Stimulated activated CD8-positive, alpha-beta memory T cell treated with anti-CD3 and anti-CD28 coated beads, Interleukin-7, amount 100 ng/mL, for 24 hours (primary cell): ENCODE measurements around the gene HMGXB3.

Experiments
- DNase-seq: peaks from one replicate; pipeline ENCODE4 v3.0.0-alpha.2; 2020; ENCODE audit warnings: low read depth

The HMGXB3 gene, protein sequence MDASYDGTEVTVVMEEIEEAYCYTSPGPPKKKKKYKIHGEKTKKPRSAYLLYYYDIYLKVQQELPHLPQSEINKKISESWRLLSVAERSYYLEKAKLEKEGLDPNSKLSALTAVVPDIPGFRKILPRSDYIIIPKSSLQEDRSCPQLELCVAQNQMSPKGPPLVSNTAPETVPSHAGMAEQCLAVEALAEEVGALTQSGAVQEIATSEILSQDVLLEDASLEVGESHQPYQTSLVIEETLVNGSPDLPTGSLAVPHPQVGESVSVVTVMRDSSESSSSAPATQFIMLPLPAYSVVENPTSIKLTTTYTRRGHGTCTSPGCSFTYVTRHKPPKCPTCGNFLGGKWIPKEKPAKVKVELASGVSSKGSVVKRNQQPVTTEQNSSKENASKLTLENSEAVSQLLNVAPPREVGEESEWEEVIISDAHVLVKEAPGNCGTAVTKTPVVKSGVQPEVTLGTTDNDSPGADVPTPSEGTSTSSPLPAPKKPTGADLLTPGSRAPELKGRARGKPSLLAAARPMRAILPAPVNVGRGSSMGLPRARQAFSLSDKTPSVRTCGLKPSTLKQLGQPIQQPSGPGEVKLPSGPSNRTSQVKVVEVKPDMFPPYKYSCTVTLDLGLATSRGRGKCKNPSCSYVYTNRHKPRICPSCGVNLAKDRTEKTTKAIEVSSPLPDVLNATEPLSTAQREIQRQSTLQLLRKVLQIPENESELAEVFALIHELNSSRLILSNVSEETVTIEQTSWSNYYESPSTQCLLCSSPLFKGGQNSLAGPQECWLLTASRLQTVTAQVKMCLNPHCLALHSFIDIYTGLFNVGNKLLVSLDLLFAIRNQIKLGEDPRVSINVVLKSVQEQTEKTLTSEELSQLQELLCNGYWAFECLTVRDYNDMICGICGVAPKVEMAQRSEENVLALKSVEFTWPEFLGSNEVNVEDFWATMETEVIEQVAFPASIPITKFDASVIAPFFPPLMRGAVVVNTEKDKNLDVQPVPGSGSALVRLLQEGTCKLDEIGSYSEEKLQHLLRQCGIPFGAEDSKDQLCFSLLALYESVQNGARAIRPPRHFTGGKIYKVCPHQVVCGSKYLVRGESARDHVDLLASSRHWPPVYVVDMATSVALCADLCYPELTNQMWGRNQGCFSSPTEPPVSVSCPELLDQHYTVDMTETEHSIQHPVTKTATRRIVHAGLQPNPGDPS (N-terminal part only)

DNA sequence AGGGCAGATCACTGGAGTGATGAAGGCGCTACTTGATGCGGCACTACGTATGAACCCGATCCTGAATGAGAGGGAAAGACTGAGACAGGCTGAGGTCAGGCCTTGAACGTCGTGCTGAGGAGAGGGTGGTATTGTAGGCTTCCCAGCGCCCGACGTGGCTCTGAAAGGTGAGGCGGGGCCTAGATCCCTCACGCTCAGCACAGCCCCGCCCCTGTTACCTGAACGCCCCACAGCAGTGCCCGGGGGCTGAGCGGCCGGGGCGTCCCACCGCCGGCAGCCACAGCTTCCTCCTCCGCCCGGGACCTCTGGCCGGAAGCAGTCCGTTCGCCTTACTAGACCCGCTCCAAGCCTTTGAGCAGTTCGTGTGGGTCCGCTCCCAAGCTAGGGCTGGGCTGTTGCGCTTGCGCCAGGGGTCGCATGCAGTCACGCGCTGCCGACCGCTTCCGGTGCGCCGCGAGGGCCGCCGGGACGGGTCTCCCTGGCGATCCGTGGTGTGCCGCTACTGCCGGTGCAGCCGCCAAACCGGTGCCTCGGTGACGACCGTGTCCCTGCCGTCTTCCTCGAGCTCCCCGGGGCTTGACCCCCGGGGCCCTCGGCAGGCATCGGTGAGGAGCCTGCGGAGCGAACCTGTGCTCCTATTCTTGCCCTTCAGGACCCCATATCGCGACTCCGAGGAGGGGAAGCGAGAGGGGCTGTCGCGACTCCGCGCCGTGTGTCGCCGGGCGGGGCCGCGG lies at the start of gene HMGXB3, which contains the start of gene TIGD6:
HMGXB3 (plus strand) TSS at position 484 of the 734 bp plus-strand sequence. CDS start 4,114 bp downstream, outside the sequence.
TIGD6 (minus strand) TSS at position 399 of the 734 bp plus-strand sequence. CDS start 4,306 bp downstream, outside the sequence.
- peak; percentile 78 for DNase-seq

DNA sequence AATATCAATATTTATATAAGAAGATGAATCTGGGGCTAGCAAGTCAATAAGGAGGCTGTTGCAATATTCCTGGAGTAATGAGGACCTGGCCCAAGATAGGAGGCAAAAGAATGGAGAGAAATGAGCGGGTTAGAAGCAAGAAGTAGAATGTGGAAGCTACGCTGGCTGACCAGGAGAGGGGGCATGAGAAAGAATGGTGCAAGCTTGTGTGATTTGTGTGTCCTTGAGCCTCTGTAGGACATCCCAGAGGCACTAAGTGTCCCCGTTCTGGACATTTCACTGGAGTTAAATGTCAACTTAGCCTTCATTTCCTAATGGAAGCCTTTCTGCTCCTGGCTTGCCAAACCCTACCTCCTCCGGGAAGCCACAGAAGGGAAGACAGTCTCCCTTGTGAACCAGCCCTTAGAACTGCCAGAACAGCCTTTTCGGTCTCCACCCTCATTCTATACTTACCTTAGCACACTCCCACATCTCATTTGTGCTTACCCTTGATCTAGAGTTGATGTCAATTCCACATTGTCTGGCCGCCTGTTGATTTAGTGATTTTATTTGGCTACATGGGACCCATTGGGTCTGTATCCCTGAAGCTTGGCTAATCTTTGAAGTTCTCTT lies 49.3 kb upstream of the HMGXB3 start:
- no peak for DNase-seq

DNA sequence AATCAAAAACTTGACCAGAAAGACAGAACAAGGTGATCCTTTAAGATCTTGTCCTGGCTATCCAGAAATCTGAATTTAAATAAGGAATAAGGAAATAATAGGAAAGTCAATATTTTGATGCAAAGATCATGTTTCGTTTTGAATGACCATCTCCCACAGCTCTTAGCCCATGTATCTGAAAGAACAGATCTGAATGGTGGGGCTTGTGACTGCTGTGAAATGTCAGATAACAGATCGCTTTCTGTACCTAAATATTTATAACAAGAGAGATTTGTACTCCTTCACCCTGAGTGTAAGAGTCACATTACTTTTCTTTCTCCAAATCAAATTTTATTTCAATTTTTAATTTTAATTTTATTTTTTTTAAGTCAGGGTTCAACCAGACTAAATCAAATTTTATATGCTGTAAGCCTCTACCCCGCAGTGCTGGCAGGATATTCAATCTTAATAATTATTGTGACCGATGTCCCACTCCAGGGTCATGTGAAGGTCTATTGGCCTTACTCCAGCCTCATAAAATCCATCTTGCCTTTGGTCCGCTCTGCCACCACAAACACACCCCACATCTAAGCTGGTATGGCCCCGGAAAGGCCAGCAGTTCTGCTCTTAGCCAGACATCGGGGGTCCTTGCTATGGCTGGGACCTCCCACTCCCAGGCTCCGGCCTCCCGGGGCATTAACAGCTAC lies 47.0 kb upstream of the HMGXB3 start:
- DNase-seq: no peak

DNA sequence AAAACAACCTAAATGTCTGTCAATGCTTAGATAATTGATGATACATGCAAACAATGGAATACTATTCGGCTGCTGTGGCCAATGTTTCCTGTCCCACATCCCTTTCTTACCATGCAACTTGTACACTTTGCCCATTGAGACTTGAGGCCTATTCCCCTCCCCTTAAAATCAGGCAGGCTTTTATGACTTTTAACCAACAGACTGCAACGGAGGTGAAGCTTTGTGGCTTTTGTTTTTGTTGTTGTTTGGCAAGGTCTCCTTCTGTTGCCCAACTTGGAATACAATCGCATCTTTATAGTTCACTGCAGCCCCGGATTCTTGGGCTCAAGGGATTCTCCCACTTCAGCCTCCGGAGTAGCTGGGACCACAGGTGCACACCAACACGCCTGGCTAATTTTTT lies 45.7 kb upstream of the HMGXB3 start:
- DNase-seq: no peak

DNA sequence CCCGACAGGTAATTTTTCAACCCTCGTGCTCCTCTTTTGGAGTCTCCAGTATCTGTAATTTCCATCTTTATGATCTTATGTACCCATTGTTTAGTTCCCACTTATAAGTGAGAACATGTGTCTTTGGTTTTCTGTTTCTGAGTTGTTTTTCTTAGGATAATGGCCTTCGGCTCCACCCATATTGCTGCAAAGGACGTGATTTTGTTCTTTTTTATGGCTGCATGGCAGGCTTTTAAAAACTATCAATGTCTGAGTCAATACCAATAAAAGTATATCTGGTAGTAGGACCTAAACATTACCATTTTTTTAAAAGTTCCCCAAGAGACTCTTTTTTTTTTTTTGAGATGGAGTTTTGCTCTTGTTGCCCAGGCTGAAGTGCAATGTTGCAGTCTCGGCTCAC lies 43.9 kb upstream of the HMGXB3 start:
- DNase-seq: no peak

DNA sequence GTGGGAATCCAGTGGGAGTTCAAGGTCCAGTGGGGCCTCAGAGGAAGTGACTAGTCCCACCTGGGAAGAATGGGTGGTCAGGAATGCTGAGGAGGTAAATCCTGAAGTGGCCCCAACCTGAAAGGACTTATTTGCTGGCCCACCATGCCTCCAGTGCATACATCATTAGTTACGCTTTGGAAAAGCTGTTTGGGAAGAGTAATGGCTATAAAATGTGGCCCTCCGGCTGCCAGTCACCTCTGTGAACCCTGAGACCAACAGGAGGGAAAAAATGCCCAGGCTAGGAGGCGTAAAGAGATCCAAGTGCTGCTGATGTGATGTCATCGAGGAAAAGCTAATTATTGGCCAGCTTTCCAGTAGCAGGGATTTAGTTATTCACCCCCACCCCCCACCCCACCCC lies 42.7 kb upstream of the HMGXB3 start:
- no peak for DNase-seq

DNA sequence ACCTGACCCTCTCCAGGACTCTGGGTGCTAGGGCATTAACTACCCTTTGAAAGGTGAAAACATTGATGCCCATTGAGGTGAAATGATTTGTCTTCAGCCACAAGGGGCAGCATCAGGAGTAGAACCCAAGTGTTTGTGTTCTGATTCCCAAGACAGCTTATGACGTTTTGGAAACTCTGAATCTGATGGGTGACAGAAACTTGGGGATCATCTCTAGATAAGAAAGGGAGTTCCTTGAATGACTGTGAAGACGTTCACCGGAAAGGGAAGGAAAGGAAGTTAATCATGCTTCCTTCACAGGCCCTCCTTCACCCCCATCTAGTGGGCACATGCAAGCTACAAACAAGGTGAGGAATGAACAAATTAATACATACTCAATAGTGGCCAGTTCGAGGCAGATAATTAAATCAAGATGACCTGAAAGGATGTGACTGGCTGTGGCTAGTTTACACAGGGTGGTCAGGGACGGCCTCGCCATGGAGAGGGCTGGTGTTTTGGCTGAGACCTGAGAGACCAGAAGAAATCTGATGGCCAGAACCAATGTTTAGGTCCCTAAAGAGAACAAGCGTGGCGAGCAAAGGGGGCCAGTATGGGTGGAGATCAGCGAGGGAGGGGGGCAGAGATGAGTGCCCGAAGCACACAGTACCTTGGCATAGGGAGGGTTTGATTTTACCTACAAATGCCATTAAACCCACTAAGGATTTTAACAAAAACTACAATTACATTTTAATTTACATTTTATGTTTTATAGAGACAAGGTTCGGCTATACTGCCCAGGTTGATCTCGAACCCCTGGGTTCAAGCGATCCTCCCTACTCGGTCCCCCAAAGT lies 40.9 kb upstream of the HMGXB3 start:
- DNase-seq: no peak

DNA sequence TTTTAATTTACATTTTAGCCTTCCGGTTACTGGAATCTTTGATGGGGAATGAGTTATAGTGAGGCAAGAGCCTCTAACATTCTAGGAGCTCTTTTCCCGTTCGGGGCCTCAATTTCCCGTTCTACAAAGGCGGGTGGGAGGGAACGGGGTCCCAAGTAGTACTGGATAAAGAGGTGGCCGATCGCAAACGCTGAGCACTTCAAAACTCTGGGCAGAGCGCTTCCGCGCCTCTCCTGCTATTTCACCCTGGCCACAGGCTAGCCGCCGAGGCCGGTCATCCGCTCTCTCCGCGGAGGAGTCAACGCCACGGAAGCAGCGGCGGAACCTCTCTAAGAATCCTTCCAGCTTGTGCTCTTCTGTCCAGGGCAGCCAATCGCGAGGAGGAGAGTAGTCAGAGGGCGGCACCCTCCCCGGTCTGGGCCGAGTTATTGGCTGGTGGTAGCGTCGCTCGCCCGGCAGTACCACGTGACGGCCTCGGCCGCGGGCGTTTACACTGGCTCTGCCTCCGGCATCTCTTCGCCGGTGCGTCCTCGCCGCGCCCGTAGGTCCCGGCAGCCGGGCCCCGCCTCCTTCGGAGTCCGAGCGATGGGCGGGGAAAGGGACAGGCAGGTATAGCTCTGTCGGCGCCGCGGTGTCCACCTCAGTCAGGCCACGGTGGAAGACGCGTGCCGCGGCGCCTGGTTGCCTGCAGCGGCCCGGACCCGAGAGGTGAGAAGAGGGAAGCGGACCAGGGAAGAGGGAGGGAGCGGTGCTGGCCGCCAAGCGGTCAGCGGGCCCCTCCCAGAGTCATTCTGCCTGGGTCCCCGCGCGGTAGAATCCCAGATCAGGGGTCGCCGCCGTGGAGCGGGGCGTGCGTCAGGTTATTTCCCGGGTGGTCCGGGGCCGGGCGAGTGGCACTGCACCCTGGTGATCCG lies 40.0 kb upstream of the HMGXB3 start, which contains the start of gene SLC26A2:
SLC26A2 (plus strand) TSS at position 487 of the 914 bp plus-strand sequence. CDS start 16,895 bp downstream, outside the sequence.
- peak; percentile 76 for DNase-seq

DNA sequence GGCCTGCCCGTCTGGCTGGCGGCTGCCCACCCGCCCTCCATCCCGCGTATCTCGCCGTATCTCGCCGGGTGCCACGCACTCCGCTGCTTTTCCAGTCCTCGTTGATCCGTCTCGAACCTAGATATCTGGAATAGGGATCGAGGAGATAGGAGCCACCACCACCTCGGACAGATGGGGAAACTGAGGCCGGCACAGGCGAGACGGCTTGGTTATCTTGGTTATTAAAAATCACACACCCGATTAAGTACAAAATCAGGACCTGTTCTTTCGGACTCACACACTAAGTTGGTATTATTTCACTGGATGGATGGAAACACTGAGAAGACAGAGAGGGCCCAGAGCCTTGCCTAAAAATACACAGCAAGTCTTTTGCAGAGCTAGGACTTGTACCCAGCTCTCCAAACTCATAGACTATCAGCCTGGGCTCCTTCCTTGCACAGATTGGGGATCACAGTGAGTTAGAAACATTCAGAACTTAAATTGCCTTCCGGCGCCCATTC lies 39.3 kb upstream of the HMGXB3 start:
- no peak for DNase-seq

DNA sequence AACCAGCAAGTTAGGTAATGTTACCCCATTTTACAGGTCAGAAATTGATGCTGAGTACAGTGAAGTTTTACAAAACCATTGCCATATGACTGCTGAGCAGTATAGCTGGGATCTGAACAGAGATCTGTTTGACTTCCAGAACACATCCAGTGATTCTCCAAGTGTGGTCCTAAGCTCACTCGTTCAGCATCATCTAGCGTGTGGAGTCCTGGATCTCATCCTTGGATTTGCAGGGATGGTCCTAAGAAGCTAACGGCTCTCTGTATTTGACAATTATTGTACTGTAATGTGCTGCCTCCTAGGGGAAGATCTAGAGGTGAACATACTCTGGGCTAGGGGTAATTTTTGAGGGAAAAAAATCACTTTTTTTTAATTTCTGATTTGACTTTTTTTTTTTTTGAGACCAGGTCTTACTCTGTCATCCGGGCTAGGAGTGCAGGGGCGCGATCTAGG lies 38.6 kb upstream of the HMGXB3 start:
- no peak for DNase-seq

DNA sequence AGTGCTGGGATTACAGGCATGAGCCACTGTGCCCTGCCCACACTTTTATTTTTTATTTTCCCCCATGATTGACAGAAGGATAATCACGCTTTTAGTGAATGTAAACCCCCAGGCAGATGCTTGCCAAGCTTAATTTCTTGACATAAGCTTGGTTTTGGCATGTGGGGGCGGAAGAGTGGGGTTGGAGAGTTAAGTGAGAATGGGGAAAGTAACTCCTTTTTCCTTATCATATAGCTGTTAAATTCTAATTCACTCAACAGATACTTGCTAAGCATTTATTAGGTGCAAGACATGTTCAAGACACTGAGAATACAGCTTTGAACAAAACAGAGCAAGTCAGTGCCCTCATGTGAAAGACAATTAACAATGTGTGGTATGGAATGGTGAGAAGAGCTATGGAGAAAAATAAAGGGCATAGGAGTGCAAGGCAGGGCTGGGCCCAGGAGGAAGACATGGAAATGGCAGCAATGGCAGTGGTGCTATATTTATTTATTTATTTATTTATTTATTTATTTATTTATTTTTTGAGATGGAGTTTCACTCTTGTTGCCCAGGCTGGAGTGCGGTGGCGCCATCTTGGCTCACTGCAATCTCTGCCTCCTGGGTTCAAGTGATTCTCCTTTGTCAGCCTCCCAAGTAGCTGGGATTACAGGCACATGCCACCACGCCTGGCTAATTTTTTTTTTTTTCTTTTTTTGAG lies 37.8 kb upstream of the HMGXB3 start:
- DNase-seq: no peak

DNA sequence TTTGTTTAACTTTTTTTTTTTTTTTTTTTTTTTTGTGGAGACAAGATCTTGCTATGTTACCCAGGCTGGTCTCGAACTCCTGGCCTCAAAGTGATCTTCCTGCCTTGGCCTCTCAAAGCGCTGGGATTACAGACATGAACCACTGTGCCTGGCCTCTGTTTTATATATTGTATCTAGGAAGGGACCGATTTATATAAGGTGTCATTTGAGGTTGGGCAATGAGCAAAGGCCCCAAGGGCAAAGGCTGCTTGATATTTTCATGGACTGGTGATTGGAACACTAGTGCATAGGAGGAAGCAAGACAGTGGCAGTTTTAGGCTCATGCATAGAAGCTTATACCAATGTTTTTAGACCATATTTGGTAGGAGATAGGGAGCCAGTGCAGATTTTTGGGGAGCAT lies 36.8 kb upstream of the HMGXB3 start:
- no peak for DNase-seq

DNA sequence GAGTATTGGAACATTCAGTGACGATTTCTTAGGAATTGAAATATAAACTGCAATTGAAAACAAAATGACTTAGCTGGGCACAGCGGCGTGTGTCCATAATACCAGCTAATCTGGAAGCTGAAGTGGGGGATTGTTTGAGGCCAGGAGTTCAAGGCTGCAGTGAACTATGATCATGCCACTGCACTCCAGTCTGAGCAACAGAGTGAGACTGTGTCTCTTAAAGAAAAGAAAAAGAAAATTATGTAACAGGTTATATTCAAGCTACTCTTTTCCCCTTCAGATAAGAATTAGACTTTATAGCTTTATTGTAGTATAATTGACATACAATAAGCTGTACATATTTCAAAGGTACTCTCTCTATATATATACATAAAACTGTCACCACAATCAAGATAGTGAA lies 33.6 kb upstream of the HMGXB3 start:
- no peak for DNase-seq

DNA sequence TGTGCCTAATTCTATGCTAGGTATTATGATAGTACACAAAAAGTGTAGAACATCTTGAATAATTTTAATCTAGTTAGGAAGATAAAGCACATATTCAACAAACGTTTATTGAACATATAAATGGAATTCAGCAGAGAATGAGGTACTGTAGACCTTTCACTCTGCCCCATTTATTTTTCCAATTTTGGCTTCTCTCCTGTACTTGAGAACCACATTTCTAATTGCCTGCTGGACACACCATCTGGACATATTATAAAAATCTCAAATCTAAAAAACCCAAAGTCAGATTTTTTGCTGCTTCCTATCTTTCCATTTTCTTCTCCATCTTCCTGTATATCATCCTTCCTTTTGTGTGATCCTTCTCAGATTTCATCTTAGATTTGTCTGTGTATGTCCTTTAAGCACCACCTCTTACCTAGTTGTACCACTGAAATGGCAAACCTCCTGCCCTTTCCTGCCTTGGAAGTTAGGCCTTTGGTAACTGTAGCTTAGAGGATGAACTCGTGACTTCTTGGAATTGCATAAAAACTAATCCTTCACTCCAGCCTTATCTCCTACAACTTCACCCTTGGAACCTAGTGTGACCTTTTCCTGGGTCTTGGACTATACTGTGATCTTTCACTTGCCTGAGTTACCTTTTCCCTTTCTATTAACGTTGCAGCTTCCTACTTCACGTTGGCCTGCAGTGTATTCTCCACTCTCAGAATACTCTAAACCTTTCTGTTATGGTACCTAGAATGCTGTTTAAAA lies 31.2 kb upstream of the HMGXB3 start:
- no peak for DNase-seq

DNA sequence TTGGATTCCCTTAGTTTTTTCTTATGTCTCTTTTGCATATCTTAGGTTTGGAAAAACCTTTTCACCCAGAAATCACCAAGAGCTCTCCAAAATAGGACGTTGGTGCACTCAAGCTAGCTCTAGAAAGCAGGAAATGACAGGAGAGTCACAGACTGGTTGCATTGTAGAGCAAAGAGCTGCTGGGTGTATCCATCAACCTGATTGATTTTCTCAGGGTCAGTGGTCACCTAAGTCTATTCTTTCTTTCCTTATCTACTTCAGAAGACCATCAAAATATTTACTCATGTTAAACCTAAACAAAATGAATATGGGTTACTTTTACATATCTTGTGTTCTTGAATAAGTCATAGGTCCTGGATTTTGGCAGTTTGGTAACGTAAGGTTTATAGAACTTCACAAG lies 25.1 kb upstream of the HMGXB3 start:
- DNase-seq: no peak

DNA sequence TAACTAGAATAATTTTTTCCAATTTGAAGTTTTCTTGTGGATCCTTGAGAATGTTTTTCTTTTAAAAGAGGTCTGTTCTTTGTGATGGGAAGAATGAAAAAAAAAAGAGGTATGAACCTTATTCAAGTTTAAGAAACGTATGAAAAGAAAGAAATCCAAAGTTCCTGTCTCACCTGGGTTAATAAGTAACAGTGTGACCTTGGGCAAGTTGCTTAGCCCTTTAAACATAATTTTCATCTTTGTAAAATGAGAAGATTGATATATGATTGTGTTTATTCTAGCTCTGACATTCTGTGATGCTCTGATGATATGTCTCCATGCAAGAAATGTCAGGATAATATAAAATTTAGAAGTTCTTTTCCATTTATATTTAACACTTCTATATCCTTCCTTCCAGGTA lies 20.6 kb upstream of the HMGXB3 start:
- DNase-seq: no peak

DNA sequence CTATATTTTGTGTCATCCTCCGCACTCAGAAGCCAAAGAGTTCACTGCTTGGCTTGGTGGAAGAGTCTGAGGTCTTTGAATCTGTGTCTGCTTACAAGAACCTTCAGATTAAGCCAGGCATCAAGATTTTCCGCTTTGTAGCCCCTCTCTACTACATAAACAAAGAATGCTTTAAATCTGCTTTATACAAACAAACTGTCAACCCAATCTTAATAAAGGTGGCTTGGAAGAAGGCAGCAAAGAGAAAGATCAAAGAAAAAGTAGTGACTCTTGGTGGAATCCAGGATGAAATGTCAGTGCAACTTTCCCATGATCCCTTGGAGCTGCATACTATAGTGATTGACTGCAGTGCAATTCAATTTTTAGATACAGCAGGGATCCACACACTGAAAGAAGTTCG lies 19.3 kb upstream of the HMGXB3 start:
- DNase-seq: no peak
